Fibroblast of peridontal ligament (primary cell): ENCODE data around the gene GNAT1.
A peak's percentile ranks its signal among the peaks of the same experiment; 100 is the strongest.

Source experiments
- DNase-seq: peaks from one replicate; pipeline ENCODE4 v3.0.0-alpha.2; 2010; ENCODE audit errors: extremely low read depth

GNAT1 gene

DNA sequence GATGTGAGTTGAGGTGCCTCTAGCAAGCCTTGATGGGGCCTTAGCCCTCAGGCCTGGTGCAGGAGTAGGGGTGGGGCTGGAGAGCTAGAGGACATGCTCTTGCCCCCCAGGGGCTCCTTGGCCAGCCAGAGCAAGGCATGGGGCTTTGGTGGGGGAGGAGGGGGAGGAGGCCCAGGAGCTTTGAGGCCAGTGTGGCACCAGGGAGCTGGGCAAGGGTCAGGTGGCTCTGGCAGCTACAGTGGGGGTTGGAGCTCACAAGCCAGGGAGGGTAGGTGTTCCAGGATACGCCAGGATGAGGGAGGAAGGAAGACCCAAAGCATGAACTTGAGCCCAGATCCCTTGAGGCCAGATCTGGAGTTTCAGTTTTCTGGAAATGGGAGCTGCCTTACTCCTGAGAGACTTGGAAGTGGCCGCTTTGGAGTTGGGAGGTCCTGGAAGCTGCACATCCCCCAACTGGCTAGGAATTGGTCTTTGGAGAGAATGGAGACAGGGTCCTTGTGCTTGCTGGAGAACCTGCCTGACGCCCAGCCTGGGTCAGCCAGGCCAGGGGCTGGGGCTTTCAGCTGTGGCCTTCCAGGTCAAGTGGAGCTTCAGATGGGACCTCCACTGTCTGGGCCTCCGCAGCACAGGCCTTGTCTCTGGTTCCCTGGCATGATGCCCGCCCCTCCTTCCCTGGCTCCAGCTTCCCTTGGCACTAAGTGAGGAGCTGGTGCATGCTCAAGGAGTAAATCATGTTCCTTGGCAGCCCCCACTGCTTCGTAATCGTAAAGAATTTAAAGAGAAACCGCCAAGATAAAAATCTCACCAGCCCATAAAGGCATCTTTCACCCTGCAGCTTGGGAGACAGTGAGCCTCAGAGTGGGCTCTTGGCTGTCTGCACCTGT is 27.6 kb upstream of the GNAT1 start:
- DNase-seq: peak; percentile 96

DNA sequence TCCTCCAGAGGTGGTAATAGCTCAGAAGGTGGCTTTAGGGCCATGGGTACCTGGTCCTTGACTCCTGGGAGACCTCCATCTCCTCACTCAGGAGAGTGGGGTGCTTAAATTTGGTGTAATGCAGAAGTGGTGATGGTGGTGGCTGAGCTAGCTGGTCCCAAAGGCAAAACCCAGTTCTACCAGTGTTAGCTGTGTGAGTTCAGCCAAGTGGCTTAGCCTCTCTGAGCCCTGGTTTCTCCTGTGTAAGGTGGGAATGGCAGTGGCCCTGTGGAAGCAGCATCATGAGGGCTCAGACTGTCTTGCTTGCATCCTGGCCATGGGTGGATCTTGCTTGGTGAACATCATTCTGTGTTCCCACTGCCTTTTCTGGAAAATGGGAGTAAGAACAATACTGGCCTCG is 26.9 kb upstream of the GNAT1 start:
- no peak for DNase-seq

DNA sequence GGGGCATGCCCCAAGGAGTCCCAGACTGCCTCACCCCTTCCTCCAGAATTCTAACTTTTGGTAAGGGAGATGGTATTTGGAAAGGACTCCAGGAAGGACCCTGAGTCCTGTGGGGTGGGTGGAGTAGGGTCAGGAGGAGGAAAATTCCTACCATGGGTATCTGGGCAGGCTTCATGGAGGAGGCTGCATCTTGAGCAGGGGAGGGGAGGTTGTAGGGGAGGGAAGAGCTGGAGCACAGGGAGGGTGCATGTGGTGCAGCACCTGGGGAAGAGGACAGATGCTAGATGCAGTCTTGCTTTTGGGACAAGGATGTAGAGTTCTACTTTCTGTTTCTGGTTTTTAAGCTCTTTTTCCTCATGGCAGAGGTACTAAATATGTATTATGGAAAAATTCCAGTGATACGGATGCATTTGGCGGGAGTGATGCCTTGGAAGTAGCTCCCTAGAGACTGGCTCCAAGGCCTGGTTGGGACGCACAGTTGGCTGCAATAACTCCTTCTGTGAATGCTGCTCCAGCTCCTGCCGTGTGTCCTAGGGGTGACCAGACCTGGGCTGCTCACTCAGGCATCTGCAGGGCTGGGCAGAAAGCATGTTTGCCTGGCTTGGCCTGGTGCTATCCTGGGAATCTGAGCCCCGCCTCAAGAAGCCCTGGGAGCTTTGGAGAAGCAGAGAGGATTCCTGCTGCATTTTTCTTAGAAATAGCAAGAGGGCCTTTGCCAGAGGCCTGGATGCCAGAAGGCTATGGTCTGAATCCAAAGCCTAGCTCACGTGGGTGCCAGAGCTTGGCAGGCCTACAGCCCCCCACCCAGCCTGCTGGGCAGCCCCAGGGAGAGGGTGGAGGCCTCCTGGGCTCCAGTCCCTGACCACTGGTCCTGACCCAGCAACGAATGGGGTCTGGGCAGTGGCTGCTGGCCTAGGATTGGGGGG is 26.2 kb upstream of the GNAT1 start:
- peak; percentile 89 for DNase-seq

DNA sequence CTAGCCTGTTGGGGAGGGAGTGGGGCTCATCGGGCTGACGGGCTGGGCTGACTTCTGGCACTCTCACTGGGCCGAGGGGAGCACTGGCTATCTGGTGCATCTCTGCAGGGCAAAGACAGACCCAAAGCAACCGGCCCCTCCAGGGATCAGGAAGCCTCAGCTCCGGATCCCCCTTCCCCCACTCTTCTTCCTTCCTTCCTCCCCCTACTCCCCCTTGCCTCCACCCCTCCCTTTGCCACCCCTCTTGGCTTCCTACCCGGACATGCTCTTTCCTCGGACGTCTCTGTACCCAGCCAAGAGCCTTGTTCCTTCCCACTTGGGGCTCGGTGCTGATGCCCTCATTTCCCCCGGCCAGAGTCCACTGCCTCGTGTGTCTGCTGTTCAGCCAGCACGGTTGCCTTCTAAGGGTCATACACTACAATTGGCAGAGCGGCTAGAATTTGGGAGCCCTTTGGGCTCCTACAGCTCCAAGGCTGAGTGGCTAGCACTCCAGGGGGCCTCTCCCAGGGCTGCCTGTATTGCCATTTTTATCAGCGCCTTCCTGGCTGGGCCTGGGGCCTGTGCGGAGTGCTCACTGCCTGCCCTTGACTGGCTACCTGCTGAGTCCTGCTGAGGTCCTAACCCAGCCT is 25.4 kb upstream of the GNAT1 start:
- peak; percentile 24 for DNase-seq

DNA sequence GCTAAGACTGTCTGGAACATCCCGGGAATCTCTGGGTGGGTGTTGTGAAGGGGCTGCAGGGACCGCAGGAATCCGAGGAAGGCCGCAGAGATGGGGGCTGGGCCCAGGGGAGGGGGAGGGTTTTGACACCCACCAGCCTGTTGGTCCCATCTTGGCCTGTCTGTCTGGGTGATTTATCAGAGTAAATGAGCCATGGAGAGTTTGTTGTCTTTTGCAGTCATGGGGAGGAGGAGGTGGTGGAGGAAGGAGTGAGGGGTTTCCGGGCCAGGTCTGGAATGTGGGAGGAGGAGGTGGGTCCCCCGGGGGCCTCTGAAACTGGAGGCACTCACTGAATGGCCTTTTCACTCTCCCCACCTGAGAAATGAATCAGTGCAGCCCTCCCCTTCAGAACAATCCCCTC is 24.8 kb upstream of the GNAT1 start:
- no peak for DNase-seq

DNA sequence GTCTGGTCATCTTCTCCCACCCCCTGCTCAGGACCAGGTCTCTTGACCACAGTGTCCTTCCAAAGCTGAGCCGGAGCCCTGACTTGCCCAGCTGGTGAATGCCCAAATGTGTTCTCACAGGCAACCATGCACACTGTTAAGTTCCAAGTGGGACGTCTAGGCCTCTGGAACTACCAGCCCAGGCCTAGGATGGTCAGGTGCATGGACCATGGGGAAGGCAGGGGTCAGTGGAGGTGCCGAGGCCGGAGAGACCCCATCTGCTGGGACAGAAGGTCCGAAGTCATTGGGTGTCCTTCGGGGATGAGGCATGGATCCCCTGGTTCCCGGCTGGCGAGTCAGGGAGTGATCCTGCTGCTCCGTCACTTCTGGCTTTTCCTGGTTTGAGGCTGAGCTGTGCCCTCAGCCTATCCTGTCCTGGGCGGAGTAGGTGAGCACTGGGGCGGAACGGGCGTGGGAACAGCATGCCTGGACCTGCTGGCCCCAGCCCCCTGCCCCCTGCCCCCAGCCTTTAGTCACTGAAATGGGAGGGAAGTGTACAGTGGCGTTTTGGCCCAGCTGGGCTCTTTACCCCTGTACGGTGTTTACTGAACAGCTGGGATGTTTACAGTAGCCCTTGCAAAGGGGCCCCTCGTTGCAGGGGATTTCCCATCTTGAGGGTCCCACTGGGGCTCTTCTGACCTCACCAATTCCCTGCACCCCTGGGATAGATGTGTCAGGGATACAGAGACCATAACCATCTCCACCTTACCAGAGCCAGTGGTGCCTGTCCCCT is 24.2 kb upstream of the GNAT1 start:
- no peak for DNase-seq

DNA sequence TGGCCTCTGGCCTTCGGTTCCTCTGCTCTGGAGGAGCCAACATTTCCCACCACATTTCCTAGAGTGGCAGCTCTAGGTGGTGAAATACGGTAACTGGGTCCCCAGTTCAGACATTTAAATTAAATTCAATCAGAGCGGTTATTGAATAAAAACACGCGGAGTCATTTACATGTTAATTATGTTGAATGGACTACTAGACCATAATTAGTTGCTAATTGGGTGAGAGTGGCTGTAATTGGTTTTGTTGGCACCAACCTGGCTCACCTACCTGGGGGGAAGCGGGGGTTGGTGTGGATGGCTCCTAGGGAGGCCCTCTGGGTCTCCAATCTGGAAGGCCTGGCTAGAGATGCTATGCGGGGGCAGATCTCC is 23.6 kb upstream of the GNAT1 start:
- DNase-seq: no peak

DNA sequence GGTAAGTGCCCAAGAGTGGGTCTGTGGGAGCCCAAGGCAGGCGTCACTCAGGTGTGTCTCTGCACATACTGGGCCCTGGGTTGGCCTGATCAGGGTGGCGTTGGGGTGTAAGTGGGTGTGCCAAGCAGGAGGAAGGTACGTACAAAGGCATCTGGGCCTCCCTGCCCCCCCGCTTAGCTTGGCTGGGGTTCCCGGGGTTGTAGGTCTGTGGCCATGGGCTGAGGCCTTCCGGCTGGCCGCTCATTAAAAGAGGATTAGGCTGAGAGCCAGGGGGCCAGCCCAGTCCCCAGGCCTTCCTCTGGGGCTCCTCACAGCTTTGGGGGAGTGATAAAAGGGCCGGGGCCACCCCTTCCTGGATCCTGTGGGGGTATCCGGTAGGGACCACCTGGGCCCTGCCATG is 23.0 kb upstream of the GNAT1 start:
- no peak for DNase-seq

DNA sequence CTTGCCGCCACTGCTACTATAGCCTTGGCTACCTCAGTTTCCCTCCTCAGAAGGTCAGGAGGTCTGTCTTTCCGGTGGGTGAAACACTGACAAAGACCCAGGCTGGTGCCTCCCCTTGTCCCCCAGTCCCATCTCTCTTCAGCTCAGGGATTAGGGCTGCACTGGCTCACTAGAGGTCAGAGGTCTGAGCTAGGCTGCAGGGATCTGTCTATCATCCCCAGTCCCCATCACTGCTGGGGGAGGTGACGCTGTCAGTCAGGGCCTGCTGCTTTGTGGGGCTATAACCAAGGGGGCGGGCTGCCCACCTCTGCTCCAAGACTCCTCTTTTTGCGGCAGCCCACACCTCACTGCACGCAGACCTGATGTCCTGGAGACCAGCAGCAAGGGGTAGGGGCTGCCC is 22.6 kb upstream of the GNAT1 start:
- DNase-seq: no peak

DNA sequence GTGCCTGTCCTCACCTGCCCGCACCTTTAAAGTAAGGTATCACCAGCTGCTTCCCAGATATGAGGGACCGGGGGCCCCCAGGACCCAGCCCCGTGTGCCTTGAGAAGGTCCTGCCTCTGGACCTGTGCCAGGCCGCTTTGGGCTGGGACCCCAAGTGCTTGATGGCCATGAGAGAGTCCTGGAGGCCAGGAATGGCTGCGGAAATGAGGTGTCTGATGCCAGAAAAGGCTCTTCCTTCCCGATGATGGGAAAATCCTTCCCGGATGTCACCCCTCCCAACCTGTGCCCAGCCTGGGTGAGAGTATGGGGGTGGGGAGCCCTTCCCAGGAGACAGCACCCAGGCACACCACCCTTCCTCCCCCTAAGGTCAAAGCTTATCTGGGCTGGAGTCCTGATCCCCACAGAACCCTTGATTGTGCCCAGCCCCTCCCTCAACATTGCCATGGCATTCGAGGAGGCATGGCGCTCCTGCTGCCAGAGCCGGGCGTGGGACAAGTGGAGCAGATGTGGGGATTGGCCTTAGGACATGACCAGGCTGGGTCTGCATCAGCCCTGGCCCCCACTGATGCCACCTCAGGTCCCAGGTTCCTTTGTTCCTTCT is 22.1 kb upstream of the GNAT1 start:
- DNase-seq: no peak

DNA sequence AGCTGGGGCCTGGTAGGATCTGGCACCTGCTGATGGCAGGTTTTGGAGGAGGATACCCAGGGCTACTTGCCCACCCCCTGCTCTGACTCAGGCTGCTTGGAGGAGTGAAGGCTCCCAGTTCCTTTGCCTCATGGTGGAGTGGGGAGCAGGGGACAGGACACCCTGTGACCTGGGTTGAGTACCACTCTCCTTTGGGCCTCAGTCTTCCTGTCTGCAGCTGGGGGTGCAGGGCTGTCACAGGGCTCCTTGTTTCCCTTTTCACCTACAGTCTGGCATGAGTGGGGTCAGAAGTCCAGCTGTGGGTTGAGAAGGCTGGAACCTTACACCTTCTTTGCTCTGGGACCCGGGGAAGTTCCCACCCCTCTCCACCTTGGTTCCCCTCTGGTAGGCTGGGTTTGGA is 21.6 kb upstream of the GNAT1 start:
- no peak for DNase-seq

DNA sequence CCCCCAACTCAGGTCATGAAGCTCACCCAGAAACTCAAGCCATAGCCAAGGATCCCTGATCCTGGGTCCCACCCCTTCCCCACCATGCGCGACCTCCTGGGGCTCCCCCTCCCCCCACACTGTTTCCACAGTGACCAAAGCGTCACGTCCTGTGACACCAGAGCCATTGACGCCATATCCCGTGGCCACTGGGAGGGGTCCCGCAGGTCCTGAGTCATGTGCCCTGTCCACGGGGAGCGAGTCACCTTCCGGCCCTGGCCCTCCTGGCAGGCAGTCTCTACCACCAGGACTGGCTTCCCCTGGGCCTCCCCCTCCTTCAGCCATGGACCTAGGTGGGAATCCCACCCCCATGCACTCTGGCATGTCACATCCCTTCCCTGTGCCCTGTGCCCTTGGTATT is 20.7 kb upstream of the GNAT1 start:
- no peak for DNase-seq

DNA sequence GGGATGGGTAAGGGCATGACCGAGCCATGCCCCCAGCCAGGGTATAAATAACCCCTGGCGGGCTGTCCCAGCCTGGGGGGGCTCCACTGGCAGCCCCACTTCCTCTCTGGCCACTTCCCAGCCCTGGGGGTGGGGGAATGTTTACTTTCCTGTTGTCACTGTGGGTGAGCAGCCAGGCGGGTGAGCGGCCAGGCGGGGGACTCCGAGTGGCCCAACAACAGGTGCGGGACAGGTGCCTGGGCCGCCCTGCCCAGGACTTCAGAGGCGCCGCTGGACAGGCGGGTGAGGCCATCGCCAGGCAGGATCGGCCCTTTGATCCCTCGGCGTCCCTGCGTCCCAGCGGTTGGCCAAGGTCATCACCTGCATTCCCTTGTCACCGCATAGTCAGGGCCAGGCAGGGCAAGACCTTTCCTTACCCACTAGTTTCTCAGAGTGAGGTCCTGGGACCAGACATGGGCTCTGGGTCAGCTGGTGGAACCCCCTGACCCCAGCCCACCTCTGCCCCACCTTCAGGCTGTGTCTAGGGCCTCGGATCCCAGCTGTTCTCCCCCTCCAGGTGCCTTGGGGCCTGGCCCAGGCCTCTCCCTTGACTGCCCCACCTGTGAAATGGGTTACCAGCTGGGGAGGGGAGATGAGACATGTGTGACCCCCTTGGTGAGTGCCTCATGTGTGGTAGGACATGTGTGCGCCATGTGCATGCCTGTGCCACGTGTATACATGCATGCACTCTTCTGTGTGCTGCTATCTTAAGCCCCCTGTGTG is 19.7 kb upstream of the GNAT1 start:
- no peak for DNase-seq

DNA sequence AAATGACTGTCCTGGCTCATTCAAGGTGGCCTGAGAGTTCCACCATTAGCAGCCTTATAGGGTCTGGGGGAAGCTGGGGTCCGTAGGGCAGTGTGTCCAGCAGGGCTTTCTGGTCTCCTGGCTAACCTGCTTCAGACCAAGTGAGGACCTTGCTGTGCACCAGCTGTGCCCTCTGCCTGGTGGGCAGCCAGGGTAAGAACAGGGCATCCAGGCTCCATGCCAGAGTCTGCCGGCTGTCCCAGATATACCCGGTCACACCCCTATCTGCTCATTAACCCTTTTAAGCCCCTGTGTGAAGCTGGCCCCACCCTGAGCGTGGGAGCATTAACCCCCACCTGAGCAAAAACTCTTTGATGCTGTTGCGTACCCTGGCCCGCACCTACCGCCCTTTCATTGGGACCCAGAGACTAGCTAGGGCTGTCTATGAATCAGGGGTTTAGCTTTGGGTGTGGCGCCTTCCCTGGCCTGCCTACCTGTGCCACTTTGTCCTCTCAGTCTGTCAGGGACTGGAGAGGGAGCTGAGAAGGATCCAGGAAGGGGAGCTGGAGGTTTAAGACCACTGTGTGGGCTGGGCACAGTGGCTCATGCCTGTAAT is 18.7 kb upstream of the GNAT1 start:
- no peak for DNase-seq

DNA sequence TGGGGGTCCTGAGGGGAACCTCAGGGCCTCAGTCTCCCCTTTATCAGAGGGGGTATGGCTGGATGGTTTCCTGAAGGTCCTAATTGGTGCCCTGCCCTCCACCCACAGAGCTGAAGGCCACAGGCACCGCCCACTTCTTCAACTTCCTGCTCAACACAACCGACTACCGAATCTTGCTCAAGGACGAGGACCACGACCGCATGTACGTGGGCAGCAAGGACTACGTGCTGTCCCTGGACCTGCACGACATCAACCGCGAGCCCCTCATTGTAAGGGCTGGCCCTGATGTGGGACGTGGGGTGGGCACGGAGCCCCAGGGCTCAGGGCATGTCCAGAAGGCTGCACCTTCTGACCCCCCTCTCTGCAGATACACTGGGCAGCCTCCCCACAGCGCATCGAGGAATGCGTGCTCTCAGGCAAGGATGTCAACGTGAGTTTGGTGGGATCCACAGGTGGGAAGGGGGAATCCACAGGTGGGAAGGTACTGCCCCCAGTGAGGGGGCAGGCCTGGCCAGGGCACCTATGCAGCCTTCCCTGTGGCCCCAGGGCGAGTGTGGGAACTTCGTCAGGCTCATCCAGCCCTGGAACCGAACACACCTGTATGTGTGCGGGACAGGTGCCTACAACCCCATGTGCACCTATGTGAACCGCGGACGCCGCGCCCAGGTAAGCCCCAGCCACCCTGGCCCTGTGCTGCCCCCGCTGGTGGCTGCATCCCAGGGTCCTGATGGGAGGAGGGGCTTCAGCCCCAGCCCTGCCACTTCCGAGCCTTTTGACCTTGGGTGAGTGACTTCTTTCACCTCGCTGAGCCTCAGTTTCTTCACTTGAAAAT is 17.5 kb upstream of the GNAT1 start:
- no peak for DNase-seq

DNA sequence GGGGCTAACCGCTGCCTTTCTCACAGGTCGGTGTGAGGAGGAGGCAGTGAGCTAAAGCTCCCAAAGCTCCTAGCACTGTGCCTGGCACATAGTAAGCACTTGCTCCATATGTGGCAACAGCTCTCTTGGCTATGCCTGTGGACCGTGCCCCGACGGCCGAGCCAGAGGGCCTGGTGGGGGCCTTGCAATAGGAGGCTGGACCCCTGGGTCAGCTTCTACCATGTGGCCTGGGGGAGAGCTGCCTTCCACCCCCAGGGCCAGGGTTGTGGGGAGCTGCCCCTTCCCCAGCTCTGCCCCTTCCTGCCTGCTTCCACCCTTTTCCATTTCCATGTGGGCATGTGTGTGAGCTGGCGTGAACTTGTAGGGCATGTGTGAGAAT is 16.9 kb upstream of the GNAT1 start:
- DNase-seq: no peak

DNA sequence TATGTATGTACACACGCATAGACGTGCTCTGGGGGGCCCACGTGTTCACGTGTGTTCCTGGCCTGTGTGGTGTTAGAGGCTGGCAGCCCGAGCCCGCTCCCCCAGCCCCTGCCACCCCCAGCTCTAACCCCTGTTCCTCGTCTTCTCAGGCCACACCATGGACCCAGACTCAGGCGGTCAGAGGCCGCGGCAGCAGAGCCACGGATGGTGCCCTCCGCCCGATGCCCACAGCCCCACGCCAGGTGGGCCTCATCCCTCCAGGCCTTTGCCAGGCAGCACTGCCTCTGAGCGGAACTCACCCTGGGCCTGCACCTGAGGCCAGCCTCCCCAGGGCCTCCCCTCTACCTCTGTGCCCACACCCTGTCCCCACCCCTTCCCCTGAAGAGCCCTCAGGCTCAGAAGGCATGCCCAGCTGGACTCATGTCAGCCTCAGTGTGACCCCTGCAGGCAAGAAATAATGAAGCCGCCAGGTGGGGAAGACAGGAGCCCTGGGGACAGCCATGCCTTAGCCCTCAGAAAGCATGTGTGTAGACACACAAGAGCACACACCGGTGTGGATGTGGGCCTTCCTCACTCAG is 16.4 kb upstream of the GNAT1 start:
- no peak for DNase-seq

- DNase-seq: no peak
Observed at GRCh38 chr3:50177346-50177745, 14.1 kb upstream of the GNAT1 start.

- DNase-seq: no peak
Observed at GRCh38 chr3:50179710-50180109, 11.7 kb upstream of the GNAT1 start.
